H1 (cell line): ENCODE data around the gene LNX2. TPM values are rescaled to one million over a fixed set of nuclear protein-coding genes. Genes with fewer than 3 reads are reported as not detected.
A peak's percentile ranks its signal among the peaks of the same experiment; 100 is the strongest.

Experiments used
- CTCF ChIA-PET: fragments of 300-600 bp; sonication (Branson Sonifier 250); formaldehyde crosslinking; loops from one replicate; lab custom pipeline; 2021; ENCODE audit not compliant: partially characterized antibody; lab: Charles Lee
- POLR2A ChIA-PET: fragments of 300-600 bp; sonication (Branson Sonifier 250); formaldehyde crosslinking; loops from one replicate; lab custom pipeline; 2021; ENCODE audit warnings: inconsistent platforms; ENCODE audit not compliant: partially characterized antibody; lab: Charles Lee
- DNase-seq, 2 experiments: peaks; one replicate each; pipeline versions ENCODE4 v3.0.0 to v3.0.0-alpha.2; 2010 to 2022; ENCODE audit warnings: low spot score in 2 of 2, low read depth in 1 of 2, mixed read lengths in 1 of 2
- FAIRE-seq: peaks from 2 replicates; lab custom pipeline; 2011; peaks lifted over from hg19 to GRCh38; lab: Jason Lieb, UNC
- H2AFZ ChIP-seq: 2 replicates; pipeline ENCODE4 v1.8.1; 2012; ENCODE audit warnings: low read length, inconsistent platforms
- H2AK5ac ChIP-seq: 2 replicates; pipeline ENCODE4 v1.6.1; 2013; ENCODE audit warnings: low read depth, low read length
- H2BK120ac ChIP-seq: replicated peaks from 2 replicates; pipeline ENCODE3; 2013; ENCODE audit warnings: low read depth, low read length, inconsistent platforms
- H2BK12ac ChIP-seq: 2 replicates; pipeline ENCODE4 v1.6.1; 2013; ENCODE audit warnings: low read depth, low read length
- H2BK15ac ChIP-seq: 2 replicates; pipeline ENCODE4 v1.6.1; 2013; ENCODE audit warnings: low read length
- H2BK20ac ChIP-seq: 2 replicates; pipeline ENCODE4 v1.6.1; 2013; ENCODE audit warnings: low read length
- H2BK5ac ChIP-seq: 2 replicates; pipeline ENCODE4 v1.6.1; 2013; ENCODE audit warnings: low read depth, low read length
- H3K14ac ChIP-seq: 2 replicates; pipeline ENCODE4 v1.6.1; 2013; ENCODE audit warnings: inconsistent platforms; ENCODE audit not compliant: insufficient read length
- H3K18ac ChIP-seq: 2 replicates; pipeline ENCODE4 v1.6.1; 2013; ENCODE audit warnings: low read length; ENCODE audit errors: extremely low read depth
- H3K23ac ChIP-seq: 2 replicates; pipeline ENCODE4 v1.6.1; 2013; ENCODE audit warnings: inconsistent platforms; ENCODE audit not compliant: insufficient read length
- H3K23me2 ChIP-seq: 2 replicates; pipeline ENCODE4 v1.6.1; 2013; ENCODE audit warnings: low read depth, low read length
- H3K27ac ChIP-seq: 2 replicates; pipeline ENCODE4 v1.6.1; 2011; ENCODE audit warnings: low read depth, low read length, inconsistent platforms
- H3K27me3 ChIP-seq, 4 experiments: replicated peaks in 1 of 4; 1 replicate in 1 of 4; 2 replicates in 3 of 4; pipeline versions ENCODE4 v1.6.1 to v1.8.1; 2011 to 2013; ENCODE audit warnings: low read length in 3 of 4, mild to moderate bottlenecking in 3 of 4, inconsistent platforms in 2 of 4, mixed read lengths in 2 of 4, moderate library complexity in 1 of 4; ENCODE audit not compliant: control insufficient read depth in 3 of 4, insufficient read depth in 3 of 4; ENCODE audit errors: extremely low read depth in 1 of 4
- H3K36me3 ChIP-seq, 4 experiments: 2 replicates each; pipeline versions ENCODE4 v1.6.1 to v1.8.1; 2011 to 2013; ENCODE audit warnings: mild to moderate bottlenecking in 4 of 4, low read length in 3 of 4, moderate library complexity in 2 of 4, control low read depth in 1 of 4, inconsistent platforms in 1 of 4; ENCODE audit not compliant: insufficient read depth in 4 of 4, control insufficient read depth in 2 of 4
- H3K4ac ChIP-seq: replicated peaks from 2 replicates; pipeline ENCODE3; 2013; ENCODE audit warnings: low read length, low read depth, mixed read lengths, inconsistent platforms; ENCODE audit not compliant: insufficient read length
- H3K4me1 ChIP-seq, 4 experiments: replicated peaks in 1 of 4; 1 replicate in 1 of 4; 2 replicates in 3 of 4; pipeline versions ENCODE4 v1.6.1 to v1.8.1; 2011 to 2013; ENCODE audit warnings: low read length in 3 of 4, inconsistent platforms in 2 of 4, mixed read lengths in 1 of 4; ENCODE audit not compliant: insufficient read depth in 4 of 4, control insufficient read depth in 3 of 4
- H3K4me2 ChIP-seq, 2 experiments: 2 replicates each; pipeline versions ENCODE4 v1.6.1 to v1.8.1; 2011 to 2013; ENCODE audit warnings: low read depth in 2 of 2, low read length in 2 of 2, control low read depth in 1 of 2, inconsistent platforms in 1 of 2, mild to moderate bottlenecking in 1 of 2; ENCODE audit not compliant: insufficient read depth in 1 of 2
- H3K4me3 ChIP-seq, 4 experiments: fragments of 200-600, 300-600 bp in 1 of 4; sonication (generic), shearing (Covaris generic), sonication (Bioruptor Twin) in 1 of 4; 2 replicates each; pipeline versions ENCODE4 v1.5.1 to v1.8.1; 2011 to 2016; ENCODE audit warnings: low read length in 4 of 4, low read depth in 3 of 4, control low read depth in 2 of 4, inconsistent platforms in 2 of 4, mild to moderate bottlenecking in 2 of 4, mixed read lengths in 1 of 4, moderate library complexity in 1 of 4; ENCODE audit not compliant: insufficient read depth in 2 of 4; ENCODE audit errors: extremely low read depth in 1 of 4
- H3K56ac ChIP-seq: replicated peaks from 2 replicates; pipeline ENCODE3; 2013; ENCODE audit warnings: low read depth, mild to moderate bottlenecking, mixed read lengths, low read length, inconsistent platforms; ENCODE audit not compliant: insufficient read length
- H3K79me1 ChIP-seq: 2 replicates; pipeline ENCODE4 v1.6.1; 2013; ENCODE audit warnings: low read depth, low read length, control low read depth
- H3K79me2 ChIP-seq, 2 experiments: 2 replicates each; pipeline versions ENCODE4 v1.6.1 to v1.8.1; 2012 to 2013; ENCODE audit warnings: low read length in 2 of 2, mild to moderate bottlenecking in 2 of 2, inconsistent platforms in 1 of 2; ENCODE audit not compliant: insufficient read depth in 2 of 2, control insufficient read depth in 1 of 2
- H3K9ac ChIP-seq, 4 experiments: replicated peaks in 1 of 4; 1 replicate in 1 of 4; 2 replicates in 3 of 4; pipeline versions ENCODE4 v1.6.1 to v1.8.1; 2011 to 2013; ENCODE audit warnings: low read depth in 3 of 4, low read length in 3 of 4, control low read depth in 2 of 4, mild to moderate bottlenecking in 2 of 4, moderate library complexity in 2 of 4, inconsistent platforms in 1 of 4; ENCODE audit errors: extremely low read depth in 1 of 4
- H3K9me3 ChIP-seq, 2 experiments: 2 replicates each; pipeline versions ENCODE4 v1.6.1 to v1.8.1; 2012 to 2013; ENCODE audit warnings: mild to moderate bottlenecking in 2 of 2, moderate library complexity in 2 of 2, control low read depth in 1 of 2, inconsistent platforms in 1 of 2, low read depth in 1 of 2, low read length in 1 of 2, mixed read lengths in 1 of 2; ENCODE audit not compliant: insufficient read depth in 2 of 2
- H4K20me1 ChIP-seq, 2 experiments: replicated peaks in 1 of 2; 2 replicates each; pipeline versions ENCODE3 to v1.8.1; 2011 to 2013; ENCODE audit warnings: inconsistent platforms in 2 of 2, low read length in 2 of 2, mild to moderate bottlenecking in 1 of 2; ENCODE audit not compliant: insufficient read depth in 2 of 2, control insufficient read depth in 1 of 2
- H4K5ac ChIP-seq: 2 replicates; pipeline ENCODE4 v1.6.1; 2013; ENCODE audit warnings: low read length, low read depth, mixed read lengths, inconsistent platforms; ENCODE audit not compliant: insufficient read length
- H4K8ac ChIP-seq: 2 replicates; pipeline ENCODE4 v1.8.0; 2013; ENCODE audit warnings: mild to moderate bottlenecking, moderate library complexity, low read length, inconsistent platforms; ENCODE audit not compliant: insufficient read depth; ENCODE audit errors: extremely low read depth
- H4K91ac ChIP-seq: replicated peaks from 2 replicates; pipeline ENCODE3; 2013; ENCODE audit warnings: low read length, mixed read lengths, inconsistent platforms; ENCODE audit not compliant: insufficient read length
- CHD2 ChIP-seq: IDR thresholded peaks from 2 replicates; pipeline ENCODE4 v1.6.1; 2012; ENCODE audit warnings: low read length, improper control_type of control experiment
- NANOG ChIP-seq: IDR thresholded peaks from 2 replicates; pipeline ENCODE4 v1.6.1; 2011; ENCODE audit warnings: low read length, low read depth, mild to moderate bottlenecking, inconsistent platforms; ENCODE audit not compliant: insufficient read depth, poor library complexity, severe bottlenecking
- NRF1 ChIP-seq: IDR thresholded peaks from 2 replicates; pipeline ENCODE4 v1.6.1; 2011; ENCODE audit warnings: mild to moderate bottlenecking, low read depth, low read length, improper control_type of control experiment
- PHF8 ChIP-seq: fragments of 200-600 bp; sonication (generic); conservative IDR thresholded peaks from 2 replicates; pipeline ENCODE4 v1.7.1; 2012; ENCODE audit warnings: low read depth, mild to moderate bottlenecking, inconsistent platforms, low read length, moderate library complexity
- POU5F1 ChIP-seq: IDR thresholded peaks from 2 replicates; pipeline ENCODE4 v1.6.1; 2011; ENCODE audit warnings: low read depth, mild to moderate bottlenecking, low read length, moderate library complexity
- RBBP5 ChIP-seq: IDR thresholded peaks from 2 replicates; pipeline ENCODE4 v1.7.1; 2012; ENCODE audit warnings: low read depth, mild to moderate bottlenecking, inconsistent platforms, low read length, moderate library complexity, borderline replicate concordance
- SIRT6 ChIP-seq: IDR thresholded peaks from one replicate; pipeline ENCODE4 v1.7.1; 2012; ENCODE audit warnings: low read length, inconsistent platforms
- SP2 ChIP-seq: IDR thresholded peaks from 2 replicates; pipeline ENCODE4 v1.6.1; 2012; ENCODE audit warnings: mild to moderate bottlenecking, low read length, inconsistent platforms
- WGBS, 2 experiments: shearing (Covaris generic) in 1 of 2; methylation state at CpG; one replicate each; pipeline versions ENCODE4 v1.1.6 to v1.1.7; 2013 to 2015; ENCODE audit warnings: low lambda C conversion rate in 2 of 2, mixed read lengths in 2 of 2, inconsistent platforms in 1 of 2, low coverage in 1 of 2, missing lambda C conversion rate in 1 of 2; ENCODE audit not compliant: insufficient replicate concordance in 2 of 2, insufficient coverage in 1 of 2, insufficient read length in 1 of 2; ENCODE audit errors: extremely low coverage in 1 of 2, missing lambda C conversion rate in 1 of 2; 5-methylcytosine and 5-hydroxymethylcytosine counted together
- long read RNA-seq, 2 experiments: library from RNA in 1 of 2; library from capped mRNA in 1 of 2; stranded (forward); transcript quantifications; one replicate each; pipeline ENCODE4 v2.0.0, GENCODE V29; 2021; ENCODE audit warnings: inconsistent platforms in 1 of 2
- polyA minus RNA-seq, 3 experiments: library from RNA; depleted of rRNA, polyadenylated mRNA; stranded (reverse); fragments of >200 nt; gene quantifications; 1 replicate in 2 of 3; 2 replicates in 1 of 3; pipeline ENCODE4 v1.2.3, GENCODE V29; 2011
- polyA plus RNA-seq, 7 experiments: library from polyadenylated mRNA; depleted of rRNA in 3 of 7; stranded (reverse) in 5 of 7; unstranded in 2 of 7; fragments of >200 nt in 5 of 7; fragments of 200-250 nt in 2 of 7; gene quantifications; 1 replicate in 5 of 7; 2 replicates in 1 of 7; 4 replicates in 1 of 7; pipeline versions ENCODE4 v1.2.1 to v1.2.3, GENCODE V29; 2011 to 2013; ENCODE audit warnings: missing spikeins in 2 of 7, mixed read lengths in 2 of 7
- total RNA-seq: library from RNA; stranded (reverse); fragmentation: NEBNext Ultra II Directional; extraction: Animal tissue kit (Norgen Biotek cat#: 25700); gene quantifications from 2 replicates; pipeline ENCODE4 v1.2.1, GENCODE V29; 2021

The LNX2 gene
- total RNA-seq (12.3 and 13.9 TPM in 2 replicates), polyA plus RNA-seq (2011; rRNA removed) (5.5 and 6.4 TPM in 2 replicates), polyA minus RNA-seq (2011; rRNA and poly(A)+ RNA removed) (17.4 and 20.9 TPM in 2 replicates)
- 6.5 TPM for polyA plus RNA-seq (2011; cell fraction: cytosol; rRNA removed)
- 4.9 TPM for polyA plus RNA-seq (2011; cell fraction: nucleus; rRNA removed)
- polyA plus RNA-seq (2012, experiment 1 of 2): 5.3 to 5.9 TPM (median 5.6 TPM) in 4 replicates
- polyA plus RNA-seq (2012, experiment 2 of 2): 0.66 TPM
- polyA plus RNA-seq (2013, experiment 1 of 2): 6.3 TPM
- 6.0 TPM for polyA plus RNA-seq (2013, experiment 2 of 2)
- polyA minus RNA-seq (2011; cell fraction: cytosol; rRNA and poly(A)+ RNA removed): 10.1 TPM
- polyA minus RNA-seq (2011; cell fraction: nucleus; rRNA and poly(A)+ RNA removed): 14.3 TPM
- long read RNA-seq, experiment 1, full-length matches to known transcripts: 1 of 16 reads
- long read RNA-seq, experiment 1, partial matches to known transcripts: 6 of 16 reads
- long read RNA-seq, experiment 1, other reads (novel, unspliced or antisense): 9 of 16 reads
- long read RNA-seq, experiment 2, partial matches to known transcripts: 1 of 1 reads
- long read RNA-seq, experiment 2, other reads (novel, unspliced or antisense): 0 of 1 reads

DNA sequence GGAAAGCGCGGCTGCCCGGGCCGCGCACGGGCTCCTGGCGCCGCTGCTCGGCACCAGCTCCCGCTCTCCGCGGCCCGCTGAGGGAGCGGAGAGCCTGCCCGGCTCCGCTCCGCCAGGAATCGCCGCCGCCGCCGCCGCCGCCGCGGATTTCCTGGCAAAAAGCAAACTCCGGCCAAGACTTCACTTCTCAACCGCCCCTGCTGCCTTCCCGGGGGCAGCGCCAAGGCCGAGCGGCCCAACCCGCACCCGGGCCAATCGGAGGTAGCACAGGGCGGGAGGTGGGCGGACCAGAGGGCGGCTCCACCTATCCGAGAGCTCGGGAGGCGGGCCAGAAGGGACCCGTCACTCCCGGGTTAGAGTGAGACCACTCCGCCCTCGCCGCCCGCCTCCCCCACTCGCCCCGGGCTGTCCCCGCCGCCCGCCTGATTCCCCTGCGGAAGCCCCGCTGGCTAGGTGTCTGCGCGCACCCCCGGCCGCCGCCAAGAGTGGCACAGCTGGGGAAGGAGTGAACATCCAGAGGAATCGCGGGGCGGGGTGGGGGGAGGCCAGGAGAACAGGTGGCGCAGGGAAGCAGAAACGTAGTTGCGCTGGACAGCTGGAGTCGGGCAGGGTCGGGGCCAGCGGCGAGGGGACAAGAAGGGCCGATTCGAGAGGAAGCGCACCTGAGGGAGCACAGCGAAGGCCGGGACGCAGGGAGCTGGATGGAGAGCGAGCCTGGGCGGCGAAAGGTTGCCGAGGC, at the start of gene LNX2:
Gene LNX2 (minus strand): TSS at position 153 of the 739 bp plus-strand sequence. CDS start 38,826 bp downstream, outside the sequence.
- H2BK5ac ChIP-seq: peak within 1 kb of the TSS; percentile 95
- H3K18ac ChIP-seq: peak within 1 kb of the TSS; percentile 96
- H3K4me3 ChIP-seq: peak within 1 kb of the TSS; percentile 81 to 97 (median 93)
- H3K23ac ChIP-seq: no peak within 1 kb of the TSS
- DNase-seq: peak; percentile 88 to 97
- H3K23me2 ChIP-seq: peaks cover 6% of the 10 kb centered on the region; the same call in 1 of the 2 replicates
- peak within 1 kb of the TSS; percentile 90 for H3K56ac ChIP-seq
- 2% methylated on average over 29 of the region's 79 CpGs; no CpG with 5 or more reads in 1 of the 2 experiments for WGBS, 2 experiments
- ChIA-PET POLR2A (interaction anchor here (0.7 to 3.1 kb wide), 18 partner anchors 9 to 364 kb away, joined by 3 to 14 read pairs (median 4); no protein-coding TSS in a partner anchor), CTCF (interaction anchor here (0.7 to 1.4 kb wide), 6 partner anchors 12 to 245 kb away, joined by 3 read pairs; no protein-coding TSS in a partner anchor)
- H2BK15ac ChIP-seq: peak within 1 kb of the TSS; percentile 73; the same call in 1 of the 2 replicates
- H2BK20ac ChIP-seq: no peak within 1 kb of the TSS; the same call in 1 of the 2 replicates
- H4K8ac ChIP-seq: peak within 1 kb of the TSS; percentile 85
- peaks cover 11 to 30% of the 10 kb centered on the region in 2 experiments for H4K20me1 ChIP-seq
- peaks cover 3 to 9% (median 7%) of the 10 kb centered on the region in 4 experiments; a peak in 6 of 7 replicates for H3K4me1 ChIP-seq
- peak within 1 kb of the TSS; percentile 67 to 95 for H3K4me2 ChIP-seq
- peak within 1 kb of the TSS; percentile 87 for H4K5ac ChIP-seq
- H3K27ac ChIP-seq: peak within 1 kb of the TSS; percentile 93
- H3K36me3 ChIP-seq: peaks cover 4 to 20% (median 10%) of the 10 kb centered on the region in 4 experiments; a peak in 7 of 8 replicates
- no peak for FAIRE-seq
- no peak within 1 kb of the TSS for H3K14ac ChIP-seq
- peaks cover 6% of the 10 kb centered on the region for H3K79me1 ChIP-seq
- H2AFZ ChIP-seq: peak within 1 kb of the TSS; percentile 78
- peak within 1 kb of the TSS; percentile 77 to 94 (median 90) for H3K9ac ChIP-seq
- H4K91ac ChIP-seq: peak within 1 kb of the TSS; percentile 92
- peak within 1 kb of the TSS; percentile 99 for H3K4ac ChIP-seq
- H3K27me3 ChIP-seq: no peaks in the 10 kb centered on the region
- H3K79me2 ChIP-seq: peaks cover 36 to 77% of the 10 kb centered on the region in 2 experiments
- H2BK12ac ChIP-seq: peak within 1 kb of the TSS; percentile 56; the same call in 1 of the 2 replicates
- no peaks in the 10 kb centered on the region for H3K9me3 ChIP-seq
- no peak within 1 kb of the TSS for H2AK5ac ChIP-seq
- peak within 1 kb of the TSS; percentile 45 for H2BK120ac ChIP-seq
- TF ChIP-seq NRF1: no peak
- TF ChIP-seq RBBP5: peak; percentile 8; the same call in 1 of the 2 replicates
- TF ChIP-seq POU5F1: no peak
- peak; percentile 40 for TF ChIP-seq PHF8
- TF ChIP-seq NANOG: no peak
- peak; percentile 70 for TF ChIP-seq CHD2
- TF ChIP-seq SIRT6: no peak
- TF ChIP-seq SP2: peak; percentile 61; the same call in 1 of the 2 replicates
